Spleen (tissue), 11 donors: Measurements from ENCODE around the gene CCDC12. TPM values are rescaled to one million over a fixed set of nuclear protein-coding genes. Genes with fewer than 3 reads are reported as not detected.

Experiments used
- DNase-seq: peaks from one replicate; pipeline ENCODE4 v3.0.0-alpha.2; 2020
- H3K27ac ChIP-seq, 8 donors: fragments of 200-600 bp; sonication (generic) in 7 of 8; 1 replicate in 4 of 8; 2 replicates in 4 of 8; pipeline versions ENCODE4 v1.5.0 to v1.8.0; 2016 to 2021; ENCODE audit warnings: inconsistent platforms in 4 of 8, mild to moderate bottlenecking in 4 of 8, moderate library complexity in 1 of 8
- H3K27me3 ChIP-seq, 7 donors: fragments of 200-600 bp; sonication (generic) in 6 of 7; replicated peaks in 1 of 7; 1 replicate in 4 of 7; 2 replicates in 3 of 7; pipeline versions ENCODE4 v1.5.0 to v1.8.0; 2016 to 2021; ENCODE audit warnings: inconsistent platforms in 3 of 7, mild to moderate bottlenecking in 1 of 7
- H3K36me3 ChIP-seq, 6 donors: fragments of 200-600 bp; sonication (generic) in 5 of 6; 1 replicate in 4 of 6; 2 replicates in 2 of 6; pipeline versions ENCODE4 v1.5.0 to v1.8.0; 2016 to 2021; ENCODE audit warnings: inconsistent platforms in 2 of 6
- H3K4me1 ChIP-seq, 6 donors: fragments of 200-600 bp; sonication (generic) in 5 of 6; 1 replicate in 3 of 6; 2 replicates in 3 of 6; pipeline versions ENCODE4 v1.5.0 to v1.8.0; 2016 to 2021; ENCODE audit warnings: inconsistent platforms in 3 of 6
- H3K4me3 ChIP-seq, 8 donors: fragments of 200-600 bp; sonication (generic) in 7 of 8; 1 replicate in 4 of 8; 2 replicates in 4 of 8; pipeline versions ENCODE4 v1.5.0 to v1.8.0; 2016 to 2021; ENCODE audit warnings: inconsistent platforms in 4 of 8, mild to moderate bottlenecking in 4 of 8, moderate library complexity in 2 of 8
- H3K9me3 ChIP-seq, 8 donors: fragments of 200-600 bp; sonication (generic) in 7 of 8; 1 replicate in 4 of 8; 2 replicates in 4 of 8; pipeline versions ENCODE4 v1.5.0 to v1.8.0; 2016 to 2021; ENCODE audit warnings: inconsistent platforms in 4 of 8
- POLR2A ChIP-seq, 3 donors: fragments of 450-650 bp; IDR thresholded peaks; one replicate each; pipeline ENCODE4 v1.5.1; 2017; ENCODE audit warnings: antibody characterized with exemption in 3 of 3, mild to moderate bottlenecking in 1 of 3
- POLR2AphosphoS5 ChIP-seq, 3 donors: sonication (generic); formaldehyde crosslinking; IDR thresholded peaks; one replicate each; pipeline ENCODE4 v1.5.1; 2017; ENCODE audit warnings: antibody characterized with exemption in 3 of 3
- WGBS, 5 donors: extraction: QIAGEN DNeasy Blood & Tissue Kit in 3 of 5; methylation state at CpG; one replicate each; pipeline versions ENCODE4 v1.1.5 to v1.1.7; 2013 to 2018; 5-methylcytosine and 5-hydroxymethylcytosine counted together
- intact Hi-C: fragments of 100-400 bp; cut with DNase I; formaldehyde crosslinking; loops from one replicate; pipeline ENCODE4 v1.15.0; 2023; ENCODE audit warnings: low total_unique reads
- polyA plus RNA-seq, 3 donors: library from polyadenylated mRNA; stranded (reverse); fragments of 200-250 nt; gene quantifications; one replicate each; pipeline ENCODE4 v1.2.1, GENCODE V29; 2013
- total RNA-seq, 7 donors: library from RNA; depleted of rRNA in 3 of 7; stranded (reverse); fragments of >200 nt in 3 of 7; fragmentation: NEBNext Ultra II Directional in 4 of 7; extraction: Animal tissue kit (Norgen Biotek cat#: 25700) in 4 of 7; gene quantifications; one replicate each; pipeline versions ENCODE4 v1.1.0 to v1.2.1, GENCODE V29; 2016 to 2021
- TF ChIP-seq, protein P1 (sequence below), 11 experiments: fragments of 200-600 bp in 7 of 11; fragments of 450-650 bp in 4 of 11; sonication (generic) in 4 of 11; IDR thresholded peaks in 8 of 11; conservative IDR thresholded peaks in 3 of 11; 1 replicate in 7 of 11; 2 replicates in 4 of 11; pipeline versions ENCODE4 v1.4.0 to v1.8.0; 2016 to 2021; ENCODE audit warnings: antibody characterized with exemption in 11 of 11, inconsistent platforms in 4 of 11, mild to moderate bottlenecking in 1 of 11
- donor health status: healthy with polysubstance abuse.
- donor health status: DM: no; HTN: no; CAD: no; lungs with moderate emphysema.
- donor health status: DM: no; HTN: no; CAD: no.
- donor health status: Bipolar disorder and iron deficiency.
- donor health status: healthy.
- donor health status: DM: no; HTN: no; CAD: no.
- donor health status: DM: yes; HTN: yes; CAD: no.

Gene CCDC12
- total and polyA plus RNA-seq, 10 donors: 36.5 to 124 (median 55.7) TPM

DNA sequence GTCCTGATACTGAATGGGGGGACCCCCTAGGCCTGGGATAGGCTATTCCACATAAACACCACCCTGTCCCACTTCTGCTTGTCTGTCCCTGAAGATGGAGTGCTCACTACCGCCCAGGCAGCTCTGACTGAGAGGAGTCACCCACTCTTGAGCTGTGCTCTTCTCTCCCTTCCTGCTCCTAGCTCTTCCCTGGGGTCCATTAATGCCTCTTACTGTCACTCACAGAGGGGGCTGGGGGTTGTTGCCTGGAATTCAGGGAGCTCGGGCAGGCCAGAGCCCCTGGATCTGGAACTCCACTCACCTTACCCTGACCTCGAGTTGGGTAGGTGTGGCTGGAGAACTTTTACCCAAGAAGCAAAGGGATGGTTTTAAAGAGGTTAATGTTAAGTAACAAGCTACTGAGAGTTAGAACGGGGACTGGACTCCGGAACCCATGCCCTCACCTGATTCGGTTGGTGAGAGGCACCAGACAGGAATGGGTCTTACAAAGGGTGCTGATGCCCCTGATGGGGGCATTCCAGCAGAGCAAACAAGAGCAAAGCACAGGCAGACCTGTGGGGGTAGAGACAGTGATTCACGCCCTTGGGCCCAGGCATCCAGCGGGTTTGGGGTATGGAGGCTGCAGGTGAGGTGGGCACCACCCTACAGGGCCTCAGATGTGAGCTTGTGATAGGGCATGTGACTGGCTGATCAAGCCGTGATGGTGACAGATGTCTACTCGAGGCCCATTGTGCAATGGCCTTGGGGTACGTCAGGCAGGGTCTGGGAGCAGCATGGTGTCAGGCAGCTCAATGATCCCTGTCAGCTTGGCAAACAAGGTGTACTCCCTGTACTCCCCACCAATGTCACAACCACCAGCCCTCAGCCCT, 8.3 kb upstream of the CCDC12 start:
- H3K4me3 ChIP-seq: no peak overlapping the region
- H3K4me1 ChIP-seq: peaks cover 48 to 99% (median 91%) of the 10 kb centered on the region in 6 donors
- intact Hi-C loops: no loop called here
- H3K9me3 ChIP-seq: no peaks in the 10 kb centered on the region
- no peaks in the 10 kb centered on the region for H3K27me3 ChIP-seq
- WGBS, 5 donors: 77 to 88% (median 83%) methylated on average over 11 of the region's 11 CpGs
- H3K27ac ChIP-seq: peak overlapping the region in 3 of 8 donors; percentile 92 to 95 (median 93)
- H3K36me3 ChIP-seq: peaks cover 0 to 13% (median 0%) of the 10 kb centered on the region in 6 donors
- DNase-seq: peak; percentile 71
- TF ChIP-seq POLR2A (IDR thresholded peaks at IDR 0.05) (no peak), POLR2AphosphoS5 (IDR thresholded peaks at IDR 0.05) (no peak)
- TF ChIP-seq, protein P1, sequence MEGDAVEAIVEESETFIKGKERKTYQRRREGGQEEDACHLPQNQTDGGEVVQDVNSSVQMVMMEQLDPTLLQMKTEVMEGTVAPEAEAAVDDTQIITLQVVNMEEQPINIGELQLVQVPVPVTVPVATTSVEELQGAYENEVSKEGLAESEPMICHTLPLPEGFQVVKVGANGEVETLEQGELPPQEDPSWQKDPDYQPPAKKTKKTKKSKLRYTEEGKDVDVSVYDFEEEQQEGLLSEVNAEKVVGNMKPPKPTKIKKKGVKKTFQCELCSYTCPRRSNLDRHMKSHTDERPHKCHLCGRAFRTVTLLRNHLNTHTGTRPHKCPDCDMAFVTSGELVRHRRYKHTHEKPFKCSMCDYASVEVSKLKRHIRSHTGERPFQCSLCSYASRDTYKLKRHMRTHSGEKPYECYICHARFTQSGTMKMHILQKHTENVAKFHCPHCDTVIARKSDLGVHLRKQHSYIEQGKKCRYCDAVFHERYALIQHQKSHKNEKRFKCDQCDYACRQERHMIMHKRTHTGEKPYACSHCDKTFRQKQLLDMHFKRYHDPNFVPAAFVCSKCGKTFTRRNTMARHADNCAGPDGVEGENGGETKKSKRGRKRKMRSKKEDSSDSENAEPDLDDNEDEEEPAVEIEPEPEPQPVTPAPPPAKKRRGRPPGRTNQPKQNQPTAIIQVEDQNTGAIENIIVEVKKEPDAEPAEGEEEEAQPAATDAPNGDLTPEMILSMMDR (IDR thresholded peaks at IDR 0.05 in 8 of 11, conservative IDR thresholded peaks at IDR 0.05 in 3 of 11): no peak

DNA sequence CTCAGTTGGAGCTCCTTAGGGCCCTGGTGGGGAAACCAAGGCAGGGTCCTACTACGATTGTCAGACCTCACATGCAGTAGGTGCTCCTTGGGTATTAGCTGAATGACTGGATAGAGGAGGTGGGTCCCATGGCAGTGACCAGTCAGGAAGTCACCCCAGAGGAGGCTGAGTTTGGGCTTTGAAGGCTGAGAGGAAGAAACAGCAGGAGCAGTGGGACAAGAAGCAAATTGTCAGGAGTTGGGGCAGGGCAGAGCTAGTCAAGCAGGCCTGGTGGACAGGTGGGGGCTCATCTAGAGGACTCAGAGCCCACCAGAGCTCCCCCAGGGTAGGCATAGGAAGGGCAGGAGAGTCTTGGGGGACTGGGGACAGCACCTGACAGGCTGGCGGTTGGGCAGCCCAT, 6.0 kb upstream of the CCDC12 start:
- H3K4me1 ChIP-seq: peaks cover 31 to 94% (median 86%) of the 10 kb centered on the region in 6 donors
- no peaks in the 10 kb centered on the region for H3K27me3 ChIP-seq
- H3K36me3 ChIP-seq: no peaks in the 10 kb centered on the region
- intact Hi-C loops: no loop called here
- TF ChIP-seq POLR2AphosphoS5 (IDR thresholded peaks at IDR 0.05) (no peak), POLR2A (IDR thresholded peaks at IDR 0.05) (no peak)
- TF ChIP-seq, protein P1 (IDR thresholded peaks at IDR 0.05 in 8 of 11, conservative IDR thresholded peaks at IDR 0.05 in 3 of 11): no peak
- H3K27ac ChIP-seq: peak overlapping the region in 6 of 8 donors; percentile 55 to 96 (median 90)
- no peaks in the 10 kb centered on the region for H3K9me3 ChIP-seq
- peak overlapping the region in 1 of 8 donors; percentile 78 for H3K4me3 ChIP-seq
- 85 to 95% (median 87%) methylated on average over 2 of the region's 2 CpGs for WGBS, 5 donors
- peak; percentile 71 for DNase-seq

DNA sequence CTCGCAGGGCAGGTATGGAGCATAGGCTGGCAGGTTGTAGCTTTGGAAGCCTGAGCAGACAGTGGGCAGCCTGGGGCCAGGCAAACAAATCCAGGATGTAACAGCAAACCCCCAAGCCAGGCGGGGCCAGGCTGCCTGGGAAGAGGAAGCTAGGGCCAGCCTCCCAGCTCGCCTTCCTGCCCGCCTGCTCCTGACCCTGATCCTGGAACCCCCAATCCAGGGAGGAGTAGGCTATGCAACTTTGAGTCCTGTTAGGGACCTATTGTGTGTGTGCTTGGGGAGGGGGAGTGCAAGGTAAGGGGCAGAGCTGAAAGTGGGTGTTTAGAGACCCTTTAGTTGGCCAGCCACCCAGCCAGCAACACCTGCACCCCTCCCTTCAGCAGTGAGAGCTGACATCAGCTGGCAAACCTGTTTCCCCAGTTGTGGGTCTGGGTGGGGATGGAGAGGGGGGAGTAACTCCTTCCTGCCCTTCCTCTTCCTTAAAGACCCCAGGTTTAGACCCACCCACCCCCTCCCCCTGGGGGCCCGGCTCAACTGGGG, 5.5 kb upstream of the CCDC12 start:
- peak overlapping the region in 7 of 8 donors; percentile 55 to 96 (median 90) for H3K27ac ChIP-seq
- H3K9me3 ChIP-seq: no peaks in the 10 kb centered on the region
- H3K4me1 ChIP-seq: peaks cover 31 to 94% (median 86%) of the 10 kb centered on the region in 6 donors
- H3K4me3 ChIP-seq: peak overlapping the region in 6 of 8 donors; percentile 1 to 78 (median 23)
- no peaks in the 10 kb centered on the region for H3K36me3 ChIP-seq
- H3K27me3 ChIP-seq: no peaks in the 10 kb centered on the region
- intact Hi-C loops: no loop called here
- peak; percentile 90 for DNase-seq
- 21 to 37% (median 27%) methylated on average over 2 to 5 of the region's 5 CpGs for WGBS, 5 donors
- TF ChIP-seq POLR2AphosphoS5 (IDR thresholded peaks at IDR 0.05) (peak; percentile 49 to 73 (median 72)), POLR2A (IDR thresholded peaks at IDR 0.05) (no peak)

DNA sequence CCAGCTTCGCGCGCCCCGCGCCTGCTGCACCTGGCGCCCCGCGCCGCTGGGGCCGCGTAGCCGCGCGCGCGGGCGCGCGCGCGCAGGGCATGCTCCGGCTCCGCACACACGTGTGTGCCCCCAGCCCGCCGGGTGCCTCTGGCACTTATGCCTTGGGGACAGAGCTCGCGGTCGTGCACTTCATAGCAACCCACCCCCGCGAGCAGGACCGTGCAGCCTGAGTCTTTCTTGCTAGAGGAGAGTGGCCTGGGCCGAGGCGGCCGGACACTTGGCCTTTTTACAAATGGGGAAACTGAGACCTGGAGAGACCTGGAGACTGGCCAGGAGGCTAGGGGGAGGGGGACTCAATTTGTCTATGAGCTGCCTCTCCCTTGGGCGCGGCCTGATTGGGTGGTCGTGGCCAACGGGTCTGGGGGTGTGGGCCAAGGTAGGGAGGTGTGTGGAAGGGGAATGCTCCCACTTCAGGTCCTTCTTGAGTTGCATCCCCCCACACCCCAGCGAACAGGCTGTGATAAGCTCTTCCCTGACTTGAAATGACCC, 3.5 kb upstream of the CCDC12 start:
- H3K27ac ChIP-seq: peak overlapping the region in 7 of 8 donors; percentile 88 to 96 (median 90)
- intact Hi-C loops: no loop called here

More for the DNA sequence above, 3.5 kb upstream of the CCDC12 start:
- WGBS, 5 donors: 0 to 9% (median 2%) methylated on average over 6 to 40 of the region's 40 CpGs
- no peaks in the 10 kb centered on the region for H3K27me3 ChIP-seq
- H3K4me1 ChIP-seq: peaks cover 28 to 88% (median 77%) of the 10 kb centered on the region in 6 donors
- H3K36me3 ChIP-seq: no peaks in the 10 kb centered on the region
- H3K4me3 ChIP-seq: peak overlapping the region; percentile 51 to 78 (median 56)
- TF ChIP-seq POLR2A (IDR thresholded peaks at IDR 0.05) (no peak), POLR2AphosphoS5 (IDR thresholded peaks at IDR 0.05) (no peak)
- TF ChIP-seq, protein P1 (IDR thresholded peaks at IDR 0.05 in 8 of 11, conservative IDR thresholded peaks at IDR 0.05 in 3 of 11): no peak
- peak; percentile 92 for DNase-seq
- no peaks in the 10 kb centered on the region for H3K9me3 ChIP-seq
